Neuronal stem cell (in vitro differentiated cells): ENCODE measurements around the gene CARD18.
"Not testable (repeated sequence)": the region's sequence is repeated elsewhere in the genome, so short reads cannot be mapped to it uniquely, and the experiment has no call there.

Experiments
- DNase-seq: peaks from one replicate; pipeline ENCODE4 v3.0.0-alpha.2; 2013; ENCODE audit warnings: low spot score
- H2AFZ ChIP-seq: one replicate; pipeline ENCODE4 v1.6.1; 2013; ENCODE audit warnings: mild to moderate bottlenecking, low read length, inconsistent platforms
- H2AK5ac ChIP-seq: 2 replicates; pipeline ENCODE4 v1.6.1; 2013; ENCODE audit warnings: low read depth, mild to moderate bottlenecking, inconsistent platforms, low read length, moderate library complexity, mixed read lengths
- H2BK120ac ChIP-seq: 2 replicates; pipeline ENCODE4 v1.6.1; 2013; ENCODE audit warnings: low read depth, mild to moderate bottlenecking, inconsistent platforms, low read length, moderate library complexity, mixed read lengths
- H2BK12ac ChIP-seq: one replicate; pipeline ENCODE4 v1.6.1; 2013; ENCODE audit warnings: low read length, inconsistent platforms
- H2BK15ac ChIP-seq: 2 replicates; pipeline ENCODE4 v1.6.1; 2013; ENCODE audit warnings: mild to moderate bottlenecking, low read length, inconsistent platforms, mixed read lengths
- H2BK5ac ChIP-seq: one replicate; pipeline ENCODE4 v1.6.1; 2013; ENCODE audit warnings: inconsistent platforms, mild to moderate bottlenecking, low read length, moderate library complexity
- H3K14ac ChIP-seq: one replicate; pipeline ENCODE4 v1.6.1; 2013; ENCODE audit warnings: low read length, inconsistent platforms
- H3K18ac ChIP-seq: 2 replicates; pipeline ENCODE4 v1.6.1; 2013; ENCODE audit warnings: low read length, inconsistent platforms
- H3K23ac ChIP-seq: 2 replicates; pipeline ENCODE4 v1.6.1; 2013; ENCODE audit warnings: low read depth, mild to moderate bottlenecking, mixed read lengths, low read length, inconsistent platforms; ENCODE audit not compliant: poor library complexity
- H3K27ac ChIP-seq: replicated peaks from 3 replicates; pipeline ENCODE4 v1.5.1; 2013; ENCODE audit warnings: low read length, inconsistent platforms
- H3K27me3 ChIP-seq, 3 experiments: 2 replicates each; pipeline ENCODE4 v1.6.1; 2013; ENCODE audit warnings: low read length in 3 of 3, mild to moderate bottlenecking in 2 of 3, inconsistent platforms in 1 of 3, low read depth in 1 of 3, mixed read lengths in 1 of 3, moderate library complexity in 1 of 3; ENCODE audit not compliant: control insufficient read depth in 3 of 3, insufficient read depth in 3 of 3
- H3K36me3 ChIP-seq, 2 donors: replicated peaks in 1 of 2; 2 replicates each; pipeline ENCODE4 v1.6.1; 2013; ENCODE audit warnings: low read length in 2 of 2; ENCODE audit not compliant: control insufficient read depth in 2 of 2, insufficient read depth in 2 of 2
- H3K4ac ChIP-seq: 2 replicates; pipeline ENCODE4 v1.6.1; 2013; ENCODE audit warnings: inconsistent platforms, mild to moderate bottlenecking, low read length, moderate library complexity
- H3K4me1 ChIP-seq, 2 donors: 1 replicate in 1 of 2; 2 replicates in 1 of 2; pipeline ENCODE4 v1.6.1; 2013; ENCODE audit warnings: low read length in 2 of 2, low read depth in 1 of 2; ENCODE audit not compliant: control insufficient read depth in 2 of 2, insufficient read depth in 1 of 2
- H3K4me2 ChIP-seq: one replicate; pipeline ENCODE4 v1.6.1; 2013; ENCODE audit warnings: mild to moderate bottlenecking, low read length, inconsistent platforms; ENCODE audit not compliant: insufficient read depth, poor library complexity, severe bottlenecking
- H3K4me3 ChIP-seq, 2 donors: 2 replicates each; pipeline ENCODE4 v1.5.1; 2013; ENCODE audit warnings: low read length in 2 of 2, mild to moderate bottlenecking in 2 of 2, inconsistent platforms in 1 of 2, moderate library complexity in 1 of 2
- H3K79me1 ChIP-seq: one replicate; pipeline ENCODE4 v1.6.1; 2013; ENCODE audit warnings: low read depth, mild to moderate bottlenecking, inconsistent platforms, low read length, moderate library complexity
- H3K9ac ChIP-seq: one replicate; pipeline ENCODE4 v1.6.1; 2013; ENCODE audit warnings: mild to moderate bottlenecking, low read depth, low read length, inconsistent platforms; ENCODE audit not compliant: poor library complexity
- H3K9me3 ChIP-seq, 2 donors: replicated peaks in 1 of 2; 2 replicates each; pipeline versions ENCODE3 to v1.6.1; 2013; ENCODE audit warnings: low read length in 2 of 2, mild to moderate bottlenecking in 2 of 2, inconsistent platforms in 1 of 2, low read depth in 1 of 2, mixed read lengths in 1 of 2, moderate library complexity in 1 of 2; ENCODE audit not compliant: control insufficient read depth in 2 of 2, insufficient read depth in 1 of 2
- H4K8ac ChIP-seq: one replicate; pipeline ENCODE4 v1.6.1; 2013; ENCODE audit warnings: low read depth, mild to moderate bottlenecking, inconsistent platforms, low read length, moderate library complexity
- H4K91ac ChIP-seq: one replicate; pipeline ENCODE4 v1.6.1; 2013; ENCODE audit warnings: low read length, low read depth, mild to moderate bottlenecking, inconsistent platforms; ENCODE audit not compliant: poor library complexity
- WGBS, 2 donors: extraction: QIAGEN DNeasy Blood & Tissue Kit; methylation state at CpG; one replicate each; pipeline ENCODE4 v1.1.7; 2013; ENCODE audit warnings: missing lambda C conversion rate in 2 of 2, mixed read lengths in 1 of 2; ENCODE audit not compliant: insufficient read length in 2 of 2, insufficient replicate concordance in 1 of 2; ENCODE audit errors: extremely low coverage in 2 of 2; 5-methylcytosine and 5-hydroxymethylcytosine counted together

The CARD18 gene

DNA sequence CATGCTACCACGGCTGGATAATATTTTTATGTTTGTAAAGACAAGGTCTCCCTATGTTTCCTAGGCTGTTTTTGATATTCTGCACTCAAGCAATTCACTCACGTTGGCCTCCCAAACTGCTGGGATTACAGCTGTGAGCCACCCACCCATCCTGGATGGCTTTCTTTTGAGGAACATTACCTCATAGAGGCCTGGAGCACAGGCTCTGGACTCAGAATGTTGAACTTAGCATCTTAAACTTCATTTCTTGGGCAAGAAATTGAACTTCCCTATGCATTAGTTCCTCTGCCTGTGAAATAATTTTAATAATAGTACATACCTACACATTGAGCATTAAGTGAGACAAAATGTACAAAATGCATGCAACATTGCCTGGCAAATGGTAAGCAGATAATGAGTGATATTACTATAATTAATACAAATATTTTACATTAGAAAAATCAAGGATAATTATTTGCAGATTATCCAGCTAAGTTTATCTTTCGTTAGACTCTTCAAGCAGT is 37.4 kb downstream of the CARD18 start:
- H4K91ac ChIP-seq, H3K4me1 ChIP-seq: not testable (repeated sequence)
- WGBS, 2 donors = no CpG with 5 or more reads among the region's 3 CpGs

DNA sequence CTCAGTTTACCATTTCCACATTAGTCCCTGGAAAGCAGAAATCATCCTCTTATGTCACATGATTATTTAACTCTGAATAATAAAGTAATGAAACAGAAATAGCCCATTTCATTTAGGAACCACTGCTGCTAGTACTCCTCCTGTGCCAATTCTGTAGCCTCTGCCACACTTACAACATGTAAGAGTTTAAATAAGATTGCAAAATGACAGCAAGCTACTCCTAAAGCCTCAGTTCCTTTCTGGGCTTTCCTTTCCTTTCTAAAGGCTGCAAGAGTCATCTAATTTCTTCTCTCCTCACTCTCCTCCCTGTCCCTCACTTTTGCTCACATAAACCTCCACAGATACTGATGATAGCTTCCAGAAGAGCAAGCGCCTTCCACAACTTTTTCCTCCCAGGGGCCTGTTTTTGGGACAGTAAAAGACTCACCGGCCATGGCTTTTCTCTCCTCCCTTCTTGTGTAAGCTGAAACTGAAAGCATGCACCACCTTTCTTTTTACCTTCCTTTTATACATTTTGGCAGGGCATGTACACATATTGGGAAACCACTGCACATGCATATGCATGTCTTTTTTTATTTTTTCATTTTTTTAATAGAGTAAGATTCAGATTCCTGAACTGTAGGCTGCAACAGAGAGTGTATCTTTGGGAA is 38.5 kb downstream of the CARD18 start:
- no peak overlapping the region for H3K9ac ChIP-seq
- H3K27ac ChIP-seq = no peak overlapping the region
- no peak overlapping the region for H3K4me3 ChIP-seq
- no peak overlapping the region for H2AFZ ChIP-seq
- H3K79me1 ChIP-seq = no peaks in the 10 kb centered on the region
- no peak overlapping the region for H3K23ac ChIP-seq
- H4K8ac ChIP-seq = no peak overlapping the region
- no peaks in the 10 kb centered on the region for H3K9me3 ChIP-seq
- no peaks in the 10 kb centered on the region for H3K36me3 ChIP-seq
- no peak overlapping the region for H3K18ac ChIP-seq
- H2BK12ac ChIP-seq = no peak overlapping the region
- H3K27me3 ChIP-seq = no peaks in the 10 kb centered on the region
- no peak for DNase-seq
- no peak overlapping the region for H3K4me2 ChIP-seq
- H2BK120ac ChIP-seq = no peak overlapping the region
- H3K4me1 ChIP-seq = no peaks in the 10 kb centered on the region
- no peak overlapping the region for H3K4ac ChIP-seq
- H3K14ac ChIP-seq = no peak overlapping the region
- H2AK5ac ChIP-seq = no peak overlapping the region
- no CpG with 5 or more reads among the region's 2 CpGs for WGBS, 2 donors
- H4K91ac ChIP-seq = no peak overlapping the region
- no peak overlapping the region for H2BK15ac ChIP-seq
- H2BK5ac ChIP-seq = no peak overlapping the region

More for the DNA sequence above, 37.4 kb downstream of the CARD18 start:
- H3K9ac ChIP-seq, H3K23ac ChIP-seq, H2BK5ac ChIP-seq, H3K9me3 ChIP-seq, H3K4me3 ChIP-seq, H2AFZ ChIP-seq, H2BK12ac ChIP-seq, H3K4me2 ChIP-seq, H3K27me3 ChIP-seq, H2BK120ac ChIP-seq, DNase-seq, H3K18ac ChIP-seq, H4K8ac ChIP-seq, H3K79me1 ChIP-seq, H3K4ac ChIP-seq, H2BK15ac ChIP-seq, H3K27ac ChIP-seq, H3K36me3 ChIP-seq, H2AK5ac ChIP-seq, H3K14ac ChIP-seq: not testable (repeated sequence)

DNA sequence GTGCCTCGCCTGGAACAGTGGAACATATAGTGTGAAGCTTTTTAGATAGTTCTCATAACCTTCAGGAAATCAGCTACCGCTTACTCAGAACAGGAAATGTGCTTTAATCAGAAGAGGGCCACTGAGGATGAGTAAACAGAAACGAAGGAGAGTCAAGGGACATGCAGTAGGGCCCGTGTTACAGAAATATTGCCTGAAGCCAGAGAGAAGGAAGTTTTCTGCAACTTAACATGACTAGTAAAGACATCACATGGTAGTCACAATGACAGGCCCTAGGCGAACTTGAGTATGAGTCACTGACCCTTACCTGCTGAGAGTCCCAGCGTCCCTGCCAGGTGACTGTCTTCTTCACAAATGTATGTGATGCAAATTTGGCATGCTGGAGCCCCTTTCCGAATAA is 39.4 kb downstream of the CARD18 start:
- H4K91ac ChIP-seq = no peak overlapping the region
- no peaks in the 10 kb centered on the region for H3K79me1 ChIP-seq
- no peak overlapping the region for H3K23ac ChIP-seq
- no peak overlapping the region for H2BK15ac ChIP-seq
- H4K8ac ChIP-seq = no peak overlapping the region
- no peaks in the 10 kb centered on the region for H3K9me3 ChIP-seq
- no peak overlapping the region for H2AK5ac ChIP-seq
- H2BK12ac ChIP-seq = no peak overlapping the region
- H3K14ac ChIP-seq = no peak overlapping the region
- no peaks in the 10 kb centered on the region for H3K27me3 ChIP-seq
- H3K36me3 ChIP-seq = no peaks in the 10 kb centered on the region
- H3K18ac ChIP-seq = no peak overlapping the region
- H3K4me3 ChIP-seq = no peak overlapping the region
- H3K4ac ChIP-seq = no peak overlapping the region
- no CpG with 5 or more reads among the region's 7 CpGs for WGBS, 2 donors
- H2BK120ac ChIP-seq = no peak overlapping the region
- H3K9ac ChIP-seq = no peak overlapping the region
- no peak overlapping the region for H3K4me2 ChIP-seq
- no peak overlapping the region for H3K27ac ChIP-seq
- no peak overlapping the region for H2BK5ac ChIP-seq
- H3K4me1 ChIP-seq = no peaks in the 10 kb centered on the region
- no peak for DNase-seq
- no peak overlapping the region for H2AFZ ChIP-seq

DNA sequence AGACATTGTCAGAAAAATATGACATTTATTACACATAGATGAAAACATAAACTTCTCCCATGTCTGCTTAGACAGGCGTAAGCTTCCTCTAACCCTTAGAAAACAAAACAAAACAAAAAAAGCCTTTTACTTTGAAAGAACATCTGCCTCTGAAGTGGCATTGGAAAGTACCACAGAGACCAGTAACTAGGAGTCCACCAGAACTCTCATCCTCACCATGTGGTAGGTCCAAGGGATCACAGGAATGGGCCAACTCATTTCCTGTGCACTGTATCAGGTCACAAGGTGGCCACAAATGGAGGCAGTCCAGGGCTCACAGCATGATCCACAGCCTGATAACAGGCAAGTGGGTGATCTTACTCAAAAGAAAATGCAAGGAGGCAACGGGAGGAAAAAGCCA is 40.0 kb downstream of the CARD18 start:
- no CpG with 5 or more reads among the region's 2 CpGs for WGBS, 2 donors

More for the DNA sequence above, 40.0 kb downstream of the CARD18 start:
- not testable (repeated sequence) for DNase-seq, H3K9ac ChIP-seq, H3K36me3 ChIP-seq, H3K14ac ChIP-seq, H2BK15ac ChIP-seq, H3K4me1 ChIP-seq, H3K27me3 ChIP-seq, H2BK12ac ChIP-seq, H4K8ac ChIP-seq, H3K27ac ChIP-seq, H2BK5ac ChIP-seq, H2AFZ ChIP-seq, H3K4me2 ChIP-seq, H2BK120ac ChIP-seq, H2AK5ac ChIP-seq, H4K91ac ChIP-seq, H3K23ac ChIP-seq, H3K4me3 ChIP-seq, H3K18ac ChIP-seq, H3K9me3 ChIP-seq, H3K4ac ChIP-seq, H3K79me1 ChIP-seq
